Duodenal mucosa (tissue), 2 donors: ENCODE results near the gene EFTUD2.

Experiments
- H3K27ac ChIP-seq: one replicate; pipeline ENCODE4 v1.7.0; 2013; ENCODE audit warnings: low read depth, low read length
- H3K27me3 ChIP-seq, 2 donors: one replicate each; pipeline ENCODE4 v1.7.0; 2013; ENCODE audit warnings: low read length in 2 of 2, control low read depth in 1 of 2; ENCODE audit not compliant: insufficient read depth in 2 of 2, control insufficient read depth in 1 of 2
- H3K36me3 ChIP-seq, 2 donors: one replicate each; pipeline ENCODE4 v1.7.0; 2013; ENCODE audit warnings: low read length in 2 of 2, control low read depth in 1 of 2; ENCODE audit not compliant: insufficient read depth in 2 of 2, control insufficient read depth in 1 of 2
- H3K4me1 ChIP-seq, 2 donors: one replicate each; pipeline ENCODE4 v1.7.0; 2013; ENCODE audit warnings: low read length in 2 of 2, control low read depth in 1 of 2; ENCODE audit not compliant: insufficient read depth in 2 of 2, control insufficient read depth in 1 of 2
- H3K4me3 ChIP-seq, 2 donors: one replicate each; pipeline ENCODE4 v1.7.0; 2013; ENCODE audit warnings: low read length in 2 of 2, low read depth in 1 of 2
- H3K9ac ChIP-seq, 2 donors: one replicate each; pipeline ENCODE4 v1.7.0; 2013; ENCODE audit warnings: low read length in 2 of 2, low read depth in 1 of 2
- H3K9me3 ChIP-seq, 2 donors: one replicate each; pipeline ENCODE4 v1.7.0; 2013; ENCODE audit warnings: low read length in 2 of 2, control low read depth in 1 of 2; ENCODE audit not compliant: control insufficient read depth in 1 of 2

The EFTUD2 gene

DNA sequence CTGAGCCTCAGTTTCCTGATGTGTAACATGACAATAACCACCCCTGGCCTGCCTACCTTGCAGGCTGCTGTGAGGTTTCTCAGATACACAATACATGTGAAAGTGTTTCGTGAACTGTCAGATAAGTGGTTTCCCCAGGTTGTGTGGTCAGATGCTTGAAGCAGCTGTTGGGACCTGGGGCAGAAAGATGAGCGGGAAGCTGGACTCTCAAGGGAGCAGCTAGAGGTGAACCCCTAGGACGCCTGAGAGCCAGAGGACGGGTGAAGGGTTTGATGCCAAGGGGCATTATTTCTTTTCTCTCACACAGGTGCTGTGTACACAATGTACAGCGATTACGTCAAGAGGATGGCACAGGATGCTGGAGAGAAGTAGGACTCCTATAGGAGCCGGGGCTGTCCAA lies 49.2 kb downstream of the EFTUD2 start:
- Histone ChIP-seq H3K9me3 (no peaks in the 10 kb centered on the region), H3K9ac (no peak overlapping the region)

DNA sequence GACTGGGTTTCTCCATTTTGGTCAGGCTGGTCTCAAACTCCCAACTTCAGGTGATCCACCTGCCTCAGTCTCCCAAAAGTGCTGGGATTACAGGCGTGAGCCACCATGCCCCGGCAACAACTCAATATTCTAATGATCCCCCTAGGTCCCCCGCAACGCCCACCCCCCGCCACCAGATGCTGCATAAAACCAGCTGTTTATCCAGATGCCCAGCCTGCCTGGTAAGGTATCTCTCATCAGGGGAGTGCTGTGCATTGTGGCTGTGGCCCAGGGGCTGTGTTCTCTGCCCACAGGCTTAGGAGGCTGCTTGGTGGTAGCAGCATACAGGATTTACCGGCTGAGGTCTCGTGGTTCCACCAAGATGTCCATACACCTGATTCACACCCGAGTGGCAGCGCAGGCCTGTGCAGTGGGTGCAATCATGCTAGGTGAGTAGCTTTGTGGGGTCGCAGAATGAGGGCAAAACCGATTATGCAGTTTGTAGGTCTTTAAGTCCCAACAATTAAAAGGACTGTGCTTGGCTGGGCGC lies 50.2 kb downstream of the EFTUD2 start:
- no peaks in the 10 kb centered on the region for H3K27me3 ChIP-seq
- no peaks in the 10 kb centered on the region for H3K4me1 ChIP-seq
- no peak overlapping the region for H3K4me3 ChIP-seq
- H3K36me3 ChIP-seq: peaks cover 24 to 39% of the 10 kb centered on the region in 2 donors
- H3K9me3 ChIP-seq: no peaks in the 10 kb centered on the region
- H3K9ac ChIP-seq: no peak overlapping the region
- no peak overlapping the region for H3K27ac ChIP-seq

More for the DNA sequence above, 49.2 kb downstream of the EFTUD2 start:
- Histone ChIP-seq H3K27ac (no peak overlapping the region), H3K4me1 (no peaks in the 10 kb centered on the region), H3K27me3 (no peaks in the 10 kb centered on the region), H3K36me3 (peaks cover 30 to 49% of the 10 kb centered on the region in 2 donors), H3K4me3 (no peak overlapping the region)

- no peaks in the 10 kb centered on the region for H3K4me1 ChIP-seq
- H3K27me3 ChIP-seq: no peaks in the 10 kb centered on the region
- H3K36me3 ChIP-seq: peaks cover 17 to 32% of the 10 kb centered on the region in 2 donors
- no peak overlapping the region for H3K27ac ChIP-seq
- no peak overlapping the region for H3K4me3 ChIP-seq
- H3K9ac ChIP-seq: no peak overlapping the region
- no peaks in the 10 kb centered on the region for H3K9me3 ChIP-seq
These were observed 50.9 kb downstream of the EFTUD2 start for GRCh38 chr17:44848257-44848795.

DNA sequence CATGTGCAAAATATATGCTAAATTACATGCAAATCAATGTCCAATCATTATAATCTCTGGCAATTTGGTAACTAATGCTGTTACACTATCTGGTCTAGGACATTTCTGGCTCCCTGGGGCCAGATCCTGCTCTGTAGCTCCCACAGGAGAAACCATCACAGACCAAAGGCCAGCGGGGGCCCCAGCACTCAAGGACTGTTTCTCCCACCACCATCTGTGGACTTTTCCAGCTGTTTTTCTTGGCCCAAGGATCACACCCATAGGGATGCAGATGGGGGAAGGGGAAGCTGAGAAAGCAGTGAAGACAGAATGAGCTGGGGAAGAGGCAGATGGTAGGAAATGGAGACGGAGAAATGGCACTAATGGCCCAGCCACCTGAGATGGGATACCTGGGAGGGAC lies 51.7 kb downstream of the EFTUD2 start, which contains the start of gene HIGD1B:
Gene HIGD1B, plus strand, starts transcription at position 298 of the 400 bp plus-strand sequence. CDS start 270 bp downstream, outside the sequence.
- Histone ChIP-seq H3K9ac (no peak within 1 kb of the TSS), H3K9me3 (no peaks in the 10 kb centered on the region), H3K27me3 (no peaks in the 10 kb centered on the region), H3K4me3 (no peak within 1 kb of the TSS), H3K4me1 (no peaks in the 10 kb centered on the region), H3K36me3 (peaks cover 14 to 27% of the 10 kb centered on the region in 2 donors), H3K27ac (no peak within 1 kb of the TSS)

- Histone ChIP-seq H3K4me1 (no peaks in the 10 kb centered on the region), H3K36me3 (peaks cover 8 to 14% of the 10 kb centered on the region in 2 donors), H3K27me3 (no peaks in the 10 kb centered on the region), H3K9ac (no peak overlapping the region), H3K4me3 (no peak overlapping the region), H3K27ac (no peak overlapping the region), H3K9me3 (no peaks in the 10 kb centered on the region)
These were observed 53.0 kb downstream of the EFTUD2 start for GRCh38 chr17:44846206-44846605.

DNA sequence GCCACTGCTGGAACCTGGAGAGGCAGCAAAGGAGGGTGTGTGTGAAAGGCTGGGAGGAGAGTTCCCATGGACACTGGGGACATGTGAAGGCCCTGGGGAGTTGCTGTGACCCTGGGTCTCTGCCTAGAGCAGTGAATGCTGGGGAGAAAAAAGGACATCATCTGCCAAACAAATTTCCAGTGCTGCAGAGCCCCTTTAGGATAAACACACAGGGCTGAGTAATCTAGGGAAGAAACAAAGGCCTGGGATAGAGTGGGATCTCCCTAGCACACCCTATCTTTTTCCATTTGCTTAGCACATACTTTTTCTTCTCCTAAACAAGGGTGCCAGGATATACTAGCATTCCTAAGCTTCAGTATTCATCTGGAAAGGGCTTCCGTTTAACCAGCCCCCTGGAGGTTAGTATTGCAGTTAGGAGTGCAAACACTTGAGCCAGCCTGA lies 54.8 kb downstream of the EFTUD2 start:
- no peaks in the 10 kb centered on the region for H3K9me3 ChIP-seq
- H3K9ac ChIP-seq: no peak overlapping the region
- H3K27me3 ChIP-seq: no peaks in the 10 kb centered on the region
- no peak overlapping the region for H3K4me3 ChIP-seq
- no peaks in the 10 kb centered on the region for H3K36me3 ChIP-seq
- H3K4me1 ChIP-seq: no peaks in the 10 kb centered on the region
- no peak overlapping the region for H3K27ac ChIP-seq

DNA sequence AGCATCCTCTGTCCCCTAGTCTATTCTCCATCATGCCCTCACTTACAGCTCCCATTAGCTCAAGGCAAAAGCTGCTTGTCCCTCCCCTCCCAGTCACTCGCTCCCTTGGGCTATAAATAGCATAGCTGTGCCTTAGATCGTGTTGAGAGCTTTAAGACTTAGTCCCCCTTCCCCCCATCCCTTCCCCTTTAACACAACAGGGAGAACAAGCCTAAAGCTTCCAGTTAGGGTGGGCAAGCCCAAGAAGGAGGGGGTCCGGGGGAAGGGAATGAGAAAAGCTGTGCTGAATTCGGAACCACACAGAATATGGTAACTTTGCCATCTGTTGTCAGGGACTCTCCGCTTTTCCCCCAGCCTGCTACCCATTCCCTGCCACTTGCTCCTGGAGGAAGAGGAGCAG lies 56.5 kb downstream of the EFTUD2 start:
- Histone ChIP-seq H3K27me3 (no peaks in the 10 kb centered on the region), H3K4me3 (no peak overlapping the region), H3K9me3 (no peaks in the 10 kb centered on the region), H3K4me1 (no peaks in the 10 kb centered on the region), H3K36me3 (no peaks in the 10 kb centered on the region), H3K27ac (no peak overlapping the region), H3K9ac (no peak overlapping the region)

GRCh38 chr17:44840936-44841335 lies 58.3 kb downstream of the EFTUD2 start:
- Histone ChIP-seq H3K36me3 (no peaks in the 10 kb centered on the region), H3K27ac (no peak overlapping the region), H3K4me1 (no peaks in the 10 kb centered on the region), H3K9ac (no peak overlapping the region), H3K27me3 (no peaks in the 10 kb centered on the region), H3K4me3 (no peak overlapping the region), H3K9me3 (no peaks in the 10 kb centered on the region)

GRCh38 chr17:44840274-44840673 lies 59.0 kb downstream of the EFTUD2 start:
- Histone ChIP-seq H3K27me3 (no peaks in the 10 kb centered on the region), H3K9me3 (no peaks in the 10 kb centered on the region), H3K36me3 (no peaks in the 10 kb centered on the region), H3K27ac (no peak overlapping the region), H3K9ac (no peak overlapping the region), H3K4me3 (no peak overlapping the region), H3K4me1 (no peaks in the 10 kb centered on the region)

DNA sequence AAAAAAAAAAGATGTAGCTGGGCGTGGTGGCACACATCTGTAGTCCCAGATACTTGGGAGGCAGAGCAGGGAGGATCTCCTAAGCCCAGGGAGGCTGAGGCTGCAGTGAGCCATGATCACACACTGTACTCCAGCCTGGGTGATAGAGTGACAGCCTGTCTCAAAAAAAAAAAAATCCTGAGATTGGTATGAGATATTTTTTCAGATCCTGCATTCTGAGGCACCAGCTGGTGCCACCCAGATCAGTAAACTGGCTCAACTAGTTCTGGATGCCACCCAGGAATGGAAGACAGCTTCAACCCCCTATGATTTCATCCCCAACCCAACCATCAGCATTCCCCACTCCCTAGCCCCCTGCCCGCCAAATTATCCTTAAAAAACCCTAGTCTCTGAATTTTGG lies 62.0 kb downstream of the EFTUD2 start:
- H3K36me3 ChIP-seq: no peaks in the 10 kb centered on the region
- peaks cover 0 to 6% of the 10 kb centered on the region in 2 donors for H3K27me3 ChIP-seq
- H3K4me3 ChIP-seq: no peak overlapping the region
- no peaks in the 10 kb centered on the region for H3K4me1 ChIP-seq
- no peak overlapping the region for H3K9ac ChIP-seq
- no peak overlapping the region for H3K27ac ChIP-seq
- H3K9me3 ChIP-seq: no peaks in the 10 kb centered on the region
